Stimulated activated naive CD8-positive, alpha-beta T cell treated with anti-CD3 and anti-CD28 coated beads, Interleukin-15, amount 100 ng/mL, for 72 hours (primary cell): ENCODE measurements around the gene SLC38A10.
"Not testable (repeated sequence)": the region's sequence is repeated elsewhere in the genome, so short reads cannot be mapped to it uniquely, and the experiment has no call there.

Experiments used
- ATAC-seq: fragments of 150-1000 bp; cut with Tn5 transposase; 2 replicates; pipeline ENCODE4 v1.10.0; 2021; ENCODE audit warnings: mild to moderate bottlenecking, moderate library complexity
- DNase-seq, 2 donors: peaks; one replicate each; pipeline ENCODE4 v3.0.0; 2021 to 2022
- H3K27ac Mint-ChIP-seq, 2 donors: one replicate each; pipeline ENCODE4 v1.8.0; 2022; ENCODE audit warnings: mild to moderate bottlenecking in 2 of 2, mixed read lengths in 2 of 2, moderate library complexity in 2 of 2
- H3K27me3 Mint-ChIP-seq: one replicate; pipeline ENCODE4 v1.8.0; 2022; ENCODE audit warnings: mixed read lengths
- H3K4me1 Mint-ChIP-seq: one replicate; pipeline ENCODE4 v1.8.0; 2022; ENCODE audit warnings: mild to moderate bottlenecking, mixed read lengths
- H3K4me3 Mint-ChIP-seq, 2 donors: one replicate each; pipeline ENCODE4 v1.8.0; 2022; ENCODE audit warnings: mild to moderate bottlenecking in 2 of 2, mixed read lengths in 2 of 2, moderate library complexity in 1 of 2
- H3K9me3 Mint-ChIP-seq, 2 donors: one replicate each; pipeline ENCODE4 v1.8.0; 2022; ENCODE audit warnings: mixed read lengths in 2 of 2

The SLC38A10 gene

DNA sequence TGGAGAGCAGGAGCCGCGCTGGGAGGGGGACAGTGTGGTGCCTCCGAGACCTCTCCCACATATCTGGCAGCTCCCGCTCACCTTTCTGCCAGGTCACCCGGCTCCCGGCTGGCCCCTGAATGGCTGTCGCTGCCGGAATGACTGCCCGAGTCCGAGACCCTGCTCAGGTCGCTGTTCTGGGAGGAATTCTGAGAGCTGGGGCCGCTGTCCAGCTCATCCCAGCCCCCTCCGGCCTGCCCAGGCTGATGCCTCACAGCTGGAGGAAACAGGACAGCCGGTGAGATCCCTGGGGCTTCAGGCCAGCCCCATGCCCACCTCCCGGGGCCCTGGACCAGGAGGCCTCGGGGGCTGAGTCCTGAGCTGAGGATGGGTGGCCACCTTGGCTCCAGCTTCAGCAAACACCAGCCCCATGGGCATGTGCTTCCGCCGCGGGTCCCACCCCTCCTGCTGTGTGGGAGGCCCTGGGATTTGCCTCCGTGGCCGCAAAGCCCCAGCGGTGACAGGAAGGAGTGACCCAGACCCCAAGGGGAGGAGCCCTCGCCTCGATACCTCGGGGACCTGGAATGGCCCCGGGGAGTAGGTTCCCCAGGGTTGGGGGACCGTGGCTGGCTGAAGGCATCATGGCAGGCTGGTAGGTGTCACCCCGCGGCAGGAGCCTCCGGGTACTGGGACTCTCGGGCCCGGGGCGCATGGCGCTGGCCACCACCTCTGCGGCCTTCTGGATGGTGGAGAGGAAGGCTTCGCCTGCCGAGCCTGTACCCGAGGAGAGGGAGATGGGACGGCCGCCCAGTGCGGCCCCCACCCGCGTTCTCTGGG lies 63.1 kb downstream of the SLC38A10 start:
- Mint-ChIP-seq H3K9me3 (no peaks in the 10 kb centered on the region), H3K4me3 (no peak overlapping the region), H3K27me3 (no peaks in the 10 kb centered on the region), H3K4me1 (peaks cover 34% of the 10 kb centered on the region), H3K27ac (no peak overlapping the region)
- ATAC-seq (no peak), DNase-seq (no peak)

DNA sequence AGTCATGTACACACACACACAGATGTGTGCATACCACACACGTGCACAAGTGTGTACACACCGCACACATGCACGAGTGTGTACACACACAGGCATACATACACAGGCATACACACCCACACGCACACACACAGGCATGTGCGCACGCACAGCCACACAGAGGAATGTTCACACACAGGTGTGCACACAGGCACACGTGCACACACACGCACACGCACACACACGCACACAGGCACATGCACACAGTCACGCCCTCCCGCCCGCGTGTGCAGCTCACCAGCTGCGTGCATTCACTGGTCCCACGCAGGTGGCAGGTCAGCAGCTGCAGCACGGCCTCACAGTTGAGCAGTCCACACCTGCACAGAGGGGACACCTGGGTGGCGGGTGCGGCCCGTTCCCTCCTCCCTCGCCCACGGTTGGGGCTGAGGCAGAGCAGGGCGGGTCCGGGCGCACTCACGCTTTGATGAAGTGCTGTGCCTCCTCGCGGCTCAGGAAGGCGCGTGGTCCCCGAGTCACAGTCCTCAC lies 63.9 kb downstream of the SLC38A10 start:
- peaks cover 26% of the 10 kb centered on the region for H3K4me1 Mint-ChIP-seq
- H3K9me3 Mint-ChIP-seq, result no peaks in the 10 kb centered on the region
- DNase-seq (no peak), ATAC-seq (no peak)
- H3K27ac Mint-ChIP-seq, result no peak overlapping the region
- no peak overlapping the region for H3K4me3 Mint-ChIP-seq
- no peaks in the 10 kb centered on the region for H3K27me3 Mint-ChIP-seq

DNA sequence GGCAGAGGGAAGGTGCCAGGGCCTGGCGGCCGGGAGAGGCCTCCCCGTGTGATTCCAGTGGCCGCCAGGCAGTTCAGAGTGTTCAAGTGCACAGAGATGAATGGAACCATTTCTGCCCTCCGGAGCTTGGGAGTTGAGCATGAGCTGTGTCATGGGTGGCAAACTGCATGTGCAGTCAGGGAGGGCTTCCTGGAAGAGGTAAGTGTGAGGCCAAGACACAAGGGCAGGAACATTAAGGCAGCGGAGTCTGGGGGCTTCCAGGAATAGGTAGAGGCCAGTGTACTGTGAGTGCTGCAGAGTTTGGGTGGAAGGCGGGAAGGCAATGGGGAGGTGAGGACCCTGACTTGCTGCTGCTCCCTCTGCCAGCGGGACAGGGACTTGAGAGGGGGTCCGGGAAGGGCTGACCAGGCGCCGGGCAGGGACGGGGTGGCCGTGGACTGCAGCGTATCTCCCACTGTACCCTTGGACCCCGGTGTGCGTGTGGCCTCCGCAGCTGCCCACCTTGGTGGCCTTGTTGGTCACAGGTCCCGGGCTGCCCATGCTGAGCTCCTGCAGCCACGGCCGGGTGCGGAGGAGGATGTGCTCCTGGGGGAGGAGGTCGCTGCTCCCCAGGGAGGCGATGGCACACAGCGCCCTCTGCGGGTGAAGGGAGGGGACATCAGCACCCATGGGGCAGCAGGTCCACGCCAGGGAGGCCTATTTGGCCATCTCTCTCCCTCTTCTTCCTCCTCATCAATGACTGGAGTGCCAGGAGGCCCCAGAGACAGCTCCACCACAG lies 64.9 kb downstream of the SLC38A10 start:
- Mint-ChIP-seq H3K27me3 (no peaks in the 10 kb centered on the region), H3K9me3 (no peaks in the 10 kb centered on the region), H3K4me3 (no peak overlapping the region), H3K4me1 (peaks cover 17% of the 10 kb centered on the region), H3K27ac (peak overlapping the region in 1 of 2 donors; percentile 58)
- DNase-seq (no peak), ATAC-seq (no peak)

DNA sequence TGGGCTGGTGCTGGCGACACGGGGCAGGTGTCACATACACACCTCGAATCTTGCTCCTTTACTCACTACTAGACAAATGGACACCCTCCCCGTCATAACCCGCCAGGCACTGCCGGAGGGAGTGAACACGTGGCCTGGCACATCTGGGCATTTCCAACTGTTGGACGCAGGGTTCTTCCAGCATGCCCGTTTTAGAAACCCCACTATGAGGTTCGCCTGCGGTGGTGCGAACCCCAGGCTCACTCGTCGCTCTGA lies 65.5 kb downstream of the SLC38A10 start:
- H3K4me1 Mint-ChIP-seq, result peaks cover 10% of the 10 kb centered on the region
- H3K27me3 Mint-ChIP-seq, result no peaks in the 10 kb centered on the region
- H3K4me3 Mint-ChIP-seq, result no peak overlapping the region
- H3K27ac Mint-ChIP-seq, result no peak overlapping the region
- DNase-seq, result no peak
- no peak for ATAC-seq
- no peaks in the 10 kb centered on the region for H3K9me3 Mint-ChIP-seq

DNA sequence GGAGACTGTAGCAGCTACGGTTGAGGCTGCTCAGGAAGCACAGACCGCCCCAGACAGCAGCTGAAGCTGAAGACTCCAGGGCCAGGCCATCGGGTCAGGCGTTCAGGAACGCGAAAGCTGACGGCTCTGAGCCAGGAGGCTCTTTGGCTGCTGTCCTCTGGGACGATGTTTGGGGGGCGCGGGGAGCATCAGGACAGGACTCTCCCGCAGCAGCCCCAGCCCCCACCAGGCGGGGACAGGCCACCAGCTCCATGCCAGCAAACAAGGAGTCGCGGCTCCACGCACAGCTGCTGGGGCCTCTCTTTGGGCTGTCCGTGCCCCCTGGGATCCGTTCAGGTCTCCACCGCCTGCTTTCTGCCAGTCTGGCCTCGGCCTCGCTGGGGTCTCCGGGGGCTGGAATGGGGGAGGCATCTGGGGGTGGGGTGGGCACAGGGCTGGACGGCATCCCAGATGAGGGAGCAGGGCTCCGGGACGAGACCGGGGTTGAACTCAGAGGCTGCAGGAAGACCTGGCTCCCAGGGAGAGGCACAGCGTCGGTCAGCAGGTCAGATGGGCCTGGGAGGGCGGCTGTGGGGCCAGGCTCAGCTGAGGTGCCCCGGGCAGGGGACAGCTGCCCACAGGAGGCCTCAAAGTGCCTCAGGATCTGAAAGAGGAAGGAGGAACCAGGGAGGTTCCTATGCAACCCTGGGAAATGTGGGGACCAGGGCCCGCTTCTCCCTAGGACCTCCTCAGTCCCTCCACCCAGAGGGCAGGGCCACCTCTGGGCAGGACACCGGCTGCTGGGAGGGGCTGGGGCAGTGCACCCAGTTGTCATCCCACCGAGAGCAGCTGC lies 66.1 kb downstream of the SLC38A10 start:
- Mint-ChIP-seq H3K27ac (no peak overlapping the region), H3K27me3 (no peaks in the 10 kb centered on the region), H3K4me3 (no peak overlapping the region), H3K9me3 (no peaks in the 10 kb centered on the region), H3K4me1 (peaks cover 9% of the 10 kb centered on the region)
- ATAC-seq, result no peak
- DNase-seq, result no peak

DNA sequence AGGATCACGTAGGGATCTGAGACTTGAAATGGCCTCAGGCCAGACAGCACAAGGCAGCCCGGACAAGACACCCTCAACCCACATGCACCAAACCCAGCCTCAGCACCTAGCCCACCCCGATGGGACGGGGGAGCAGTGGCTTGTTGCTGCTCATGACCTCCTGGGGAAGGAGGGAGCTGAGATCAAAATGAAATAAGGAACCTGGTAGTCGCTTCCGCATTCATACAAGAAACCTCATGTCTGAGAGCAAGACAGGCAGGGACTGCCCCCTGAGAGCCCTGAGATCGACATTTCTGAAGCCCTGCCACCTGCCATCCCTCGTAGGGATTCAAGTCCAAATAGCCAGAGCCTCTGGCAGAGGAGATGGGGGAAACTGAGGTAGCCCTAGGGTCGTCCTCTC lies 66.7 kb downstream of the SLC38A10 start:
- ATAC-seq, result no peak
- no peaks in the 10 kb centered on the region for H3K27me3 Mint-ChIP-seq
- no peak overlapping the region for H3K27ac Mint-ChIP-seq
- peaks cover 15% of the 10 kb centered on the region for H3K4me1 Mint-ChIP-seq
- H3K9me3 Mint-ChIP-seq, result no peaks in the 10 kb centered on the region
- no peak overlapping the region for H3K4me3 Mint-ChIP-seq
- DNase-seq, result no peak

DNA sequence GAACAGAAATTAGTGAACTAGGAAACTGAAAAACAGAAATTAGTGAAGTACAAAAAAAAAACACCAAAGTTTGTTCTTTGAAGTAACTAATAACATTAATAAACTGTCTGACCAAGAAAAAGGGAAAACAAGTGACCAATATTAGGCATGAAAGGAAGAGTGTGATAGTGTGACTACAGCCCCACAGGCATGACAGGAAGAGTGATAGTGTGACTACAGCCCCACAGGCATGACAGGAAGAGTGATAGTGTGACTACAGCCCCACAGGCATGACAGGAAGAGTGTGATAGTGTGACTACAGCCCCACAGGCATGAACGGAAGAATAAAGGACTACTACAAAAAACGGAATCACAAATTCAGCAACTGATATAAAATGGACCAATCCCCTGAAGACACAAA lies 67.5 kb downstream of the SLC38A10 start:
- DNase-seq, H3K9me3 Mint-ChIP-seq, H3K27ac Mint-ChIP-seq, H3K4me3 Mint-ChIP-seq, H3K27me3 Mint-ChIP-seq, ATAC-seq: not testable (repeated sequence)
- peaks cover 18% of the 10 kb centered on the region for H3K4me1 Mint-ChIP-seq

DNA sequence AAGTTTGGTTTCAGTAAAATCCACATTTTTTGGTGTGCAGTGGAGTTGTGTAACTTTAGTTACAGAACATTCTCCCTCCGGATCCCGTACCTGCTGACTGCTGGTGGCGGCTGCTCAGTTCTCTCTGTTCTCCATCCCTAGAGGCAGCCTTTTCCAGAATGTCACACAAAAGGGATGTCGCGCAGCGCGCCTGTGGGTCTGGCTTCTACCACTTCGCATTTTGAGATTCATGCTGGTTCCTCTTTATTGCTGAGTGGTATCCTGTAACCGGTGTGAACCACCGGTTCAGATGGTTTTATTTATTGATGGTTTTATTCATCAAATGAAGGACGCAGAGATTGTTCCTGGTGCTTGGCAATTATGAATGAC lies 71.4 kb downstream of the SLC38A10 start:
- Mint-ChIP-seq H3K27me3 (no peaks in the 10 kb centered on the region), H3K9me3 (no peaks in the 10 kb centered on the region), H3K4me1 (peaks cover 29% of the 10 kb centered on the region), H3K4me3 (peak overlapping the region; percentile 79 to 80), H3K27ac (peak overlapping the region in 1 of 2 donors; percentile 74)
- DNase-seq (no peak), ATAC-seq (no peak)

DNA sequence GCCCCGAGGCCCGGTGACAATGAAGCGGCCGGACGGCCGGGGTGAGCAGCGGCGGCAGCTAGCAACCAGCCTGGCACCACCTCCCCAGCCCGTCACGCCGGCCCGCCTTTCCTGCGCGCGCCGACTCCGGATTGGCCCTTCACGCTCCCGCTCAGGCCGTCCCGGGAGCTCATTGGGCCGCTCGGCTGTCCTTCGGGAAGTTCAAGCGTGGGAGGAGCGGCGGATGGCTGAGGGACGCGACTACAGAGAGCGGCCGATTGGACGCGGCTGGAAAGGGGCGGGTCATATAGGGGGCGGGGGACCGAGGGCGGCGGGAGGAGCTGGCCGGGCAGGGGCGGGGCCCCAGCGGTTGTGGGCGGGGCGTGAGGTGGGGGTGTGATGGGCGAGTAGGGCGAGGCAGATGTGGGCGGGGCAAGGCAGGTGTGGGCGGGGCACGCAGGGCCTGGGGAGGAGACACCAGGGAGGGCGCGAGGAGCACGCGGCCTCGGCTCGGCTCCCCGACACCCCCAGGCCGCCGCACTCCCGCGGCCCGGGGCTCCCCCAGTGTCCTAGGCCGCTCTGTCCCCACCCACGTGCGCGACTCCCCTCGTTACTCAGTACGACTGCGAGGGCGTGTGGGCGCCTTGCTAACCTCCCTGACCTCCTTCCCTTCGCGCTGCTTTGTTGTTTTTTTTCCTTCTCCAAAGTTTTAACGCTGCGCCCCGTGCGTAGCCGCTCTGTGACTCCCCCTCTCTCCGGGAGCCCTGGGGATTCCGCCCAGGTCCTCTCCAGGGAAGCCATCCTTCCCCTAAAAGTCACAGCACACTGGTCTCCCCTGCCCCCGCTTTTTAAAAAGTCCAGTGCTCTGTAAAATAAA lies 72.0 kb downstream of the SLC38A10 start, which contains the start of gene CEP131:
Gene CEP131 (minus strand): TSS at position 60 of the 856 bp plus-strand sequence. CDS start 2,909 bp downstream, outside the sequence.
- peaks cover 28% of the 10 kb centered on the region for H3K4me1 Mint-ChIP-seq
- no peaks in the 10 kb centered on the region for H3K27me3 Mint-ChIP-seq
- ATAC-seq (peak; percentile 97), DNase-seq (peak; percentile 99 to 100)
- no peaks in the 10 kb centered on the region for H3K9me3 Mint-ChIP-seq
- peak within 1 kb of the TSS; percentile 79 to 84 for H3K4me3 Mint-ChIP-seq
- peak within 1 kb of the TSS in 1 of 2 donors; percentile 60 for H3K27ac Mint-ChIP-seq

DNA sequence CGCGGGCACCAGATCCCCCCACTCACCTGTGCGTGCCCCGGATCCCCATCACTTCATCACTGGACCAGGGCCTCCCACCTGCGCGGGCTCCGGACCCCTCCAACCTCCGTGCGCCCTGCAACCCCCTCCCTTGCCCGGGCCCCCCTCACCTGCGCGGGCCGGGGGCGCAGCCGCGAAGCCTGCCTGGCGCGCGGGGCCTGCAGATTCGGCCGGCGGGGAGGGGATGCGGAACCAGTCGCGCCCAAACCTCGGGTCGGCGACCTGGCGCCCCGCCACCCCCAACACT lies 72.5 kb downstream of the SLC38A10 start:
- no peaks in the 10 kb centered on the region for H3K9me3 Mint-ChIP-seq
- peaks cover 22% of the 10 kb centered on the region for H3K4me1 Mint-ChIP-seq
- H3K27ac Mint-ChIP-seq, result peak overlapping the region in 1 of 2 donors; percentile 60
- peak overlapping the region; percentile 71 to 84 for H3K4me3 Mint-ChIP-seq
- H3K27me3 Mint-ChIP-seq, result no peaks in the 10 kb centered on the region
- DNase-seq (no peak), ATAC-seq (peak; percentile 8)

DNA sequence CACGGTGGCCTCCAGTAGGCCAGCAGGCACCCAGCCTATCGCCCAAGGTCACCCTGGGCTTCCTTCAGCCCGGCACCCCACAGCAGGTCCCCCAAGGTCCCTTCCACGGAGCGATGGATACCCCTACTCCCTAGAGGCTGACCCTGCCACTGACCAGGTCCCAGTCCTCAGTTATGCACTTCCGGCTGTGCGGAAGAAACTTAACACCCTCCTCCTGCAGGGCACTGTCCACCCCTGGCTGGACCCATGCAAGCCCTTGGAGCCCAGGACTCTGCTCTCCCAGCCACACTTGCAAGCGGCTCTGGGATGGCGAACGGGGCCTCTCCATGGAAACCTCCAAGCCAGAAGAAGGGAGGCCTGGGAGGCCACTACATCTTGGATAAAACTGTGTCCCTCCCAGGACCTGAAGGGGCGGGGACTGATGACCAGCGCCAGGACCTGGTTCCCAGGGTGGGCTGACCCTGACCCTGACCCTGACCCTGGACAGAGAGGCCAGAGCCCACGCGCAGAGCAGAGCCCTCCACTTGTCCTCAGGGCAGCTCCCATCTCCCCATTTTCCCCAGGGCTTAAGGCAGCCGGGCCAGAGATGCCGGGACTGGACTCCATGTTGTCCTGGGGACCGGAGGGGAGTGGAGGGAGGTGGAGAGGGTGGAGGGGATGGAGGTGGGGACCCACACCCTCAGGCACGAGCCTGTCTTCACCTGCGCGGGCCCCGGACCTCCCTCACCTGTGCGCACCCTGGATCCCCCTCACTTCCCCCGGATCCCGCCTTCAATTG lies 73.1 kb downstream of the SLC38A10 start:
- H3K9me3 Mint-ChIP-seq, result no peaks in the 10 kb centered on the region
- DNase-seq (no peak), ATAC-seq (peak; percentile 2)
- peak overlapping the region; percentile 71 to 84 for H3K4me3 Mint-ChIP-seq
- H3K4me1 Mint-ChIP-seq, result peaks cover 22% of the 10 kb centered on the region
- no peaks in the 10 kb centered on the region for H3K27me3 Mint-ChIP-seq
- no peak overlapping the region for H3K27ac Mint-ChIP-seq

DNA sequence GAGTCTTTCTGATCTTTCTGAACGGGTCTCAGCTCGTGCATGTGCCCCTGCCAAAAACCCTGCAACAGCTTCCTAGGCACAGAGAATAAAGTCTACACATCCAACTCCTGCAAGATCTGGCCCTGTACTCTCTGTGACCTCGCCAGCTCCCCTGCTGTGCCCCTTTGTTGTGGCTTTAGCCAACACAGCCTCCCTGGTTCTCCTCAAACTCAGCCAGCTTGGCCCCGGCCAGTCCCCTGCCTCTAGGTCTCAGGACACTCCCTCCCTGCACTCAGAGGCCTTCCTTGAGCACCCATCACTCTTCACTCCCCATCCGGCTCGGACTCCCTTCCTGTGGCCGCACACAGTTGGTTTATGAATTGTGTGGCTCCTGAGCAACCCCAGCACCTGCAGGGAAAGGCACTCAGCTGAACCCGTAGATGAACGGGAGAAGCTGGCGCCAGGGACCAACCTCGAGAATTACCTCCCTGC lies 73.7 kb downstream of the SLC38A10 start:
- Mint-ChIP-seq H3K27ac (no peak overlapping the region), H3K27me3 (no peaks in the 10 kb centered on the region), H3K9me3 (no peaks in the 10 kb centered on the region), H3K4me3 (peak overlapping the region; percentile 30 to 35), H3K4me1 (peaks cover 26% of the 10 kb centered on the region)
- ATAC-seq (no peak), DNase-seq (no peak)

DNA sequence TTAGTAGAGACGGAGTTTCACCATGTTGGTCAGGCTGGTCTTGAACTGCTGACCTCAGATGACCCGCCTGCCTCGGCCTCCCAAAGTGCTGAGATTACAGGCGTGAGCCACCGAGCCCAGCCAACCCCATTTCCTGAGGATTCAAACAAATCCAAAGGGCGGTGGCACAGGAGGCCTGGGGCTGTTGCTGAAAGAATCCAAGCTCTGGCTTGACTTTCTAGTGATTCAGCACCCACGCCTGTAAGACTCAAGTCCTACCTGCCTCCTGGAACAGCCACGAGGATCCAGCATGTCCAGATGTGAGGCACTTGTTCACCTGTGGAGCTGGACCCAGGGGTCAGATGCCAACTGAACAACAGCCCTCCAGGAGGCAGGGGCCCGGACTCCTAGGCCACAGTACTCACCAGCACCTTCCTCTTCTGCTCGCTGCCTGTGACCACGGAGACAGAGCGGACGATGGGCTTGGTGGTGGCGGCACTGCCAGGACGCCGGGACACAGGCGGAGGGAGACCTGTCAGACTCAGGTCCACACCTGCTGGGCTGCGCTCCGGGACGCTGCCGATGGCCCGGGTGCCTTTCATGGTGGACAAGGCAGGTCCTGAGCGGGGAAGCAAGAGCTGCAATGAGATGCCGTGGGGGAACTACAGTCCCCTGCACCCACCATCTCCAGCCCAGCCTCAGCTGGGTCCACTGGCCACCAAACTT lies 75.5 kb downstream of the SLC38A10 start:
- DNase-seq (no peak), ATAC-seq (no peak)
- no peak overlapping the region for H3K27ac Mint-ChIP-seq
- no peaks in the 10 kb centered on the region for H3K9me3 Mint-ChIP-seq
- H3K4me1 Mint-ChIP-seq, result peaks cover 26% of the 10 kb centered on the region
- H3K4me3 Mint-ChIP-seq, result no peak overlapping the region
- no peaks in the 10 kb centered on the region for H3K27me3 Mint-ChIP-seq

DNA sequence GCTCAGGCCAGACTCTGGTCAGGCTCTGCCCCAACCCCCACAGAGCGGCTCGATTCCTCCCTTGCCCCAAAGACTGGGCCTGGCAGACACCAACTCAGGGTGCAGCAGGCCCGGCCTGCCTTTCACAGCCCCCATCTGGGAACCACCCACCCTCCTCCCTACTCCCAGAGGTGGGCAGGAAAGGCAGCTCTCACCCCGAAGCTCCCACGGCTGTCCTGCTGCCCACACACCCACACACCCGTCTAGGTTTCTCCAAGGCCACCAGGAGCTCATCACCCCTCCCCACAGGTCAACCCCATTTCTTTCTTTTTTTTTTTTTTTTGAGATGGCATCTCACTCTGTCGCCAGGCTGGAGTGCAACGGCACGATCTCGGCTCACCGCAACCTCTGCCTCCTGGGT lies 76.1 kb downstream of the SLC38A10 start:
- Mint-ChIP-seq H3K4me1 (peaks cover 26% of the 10 kb centered on the region), H3K27me3 (no peaks in the 10 kb centered on the region), H3K4me3 (no peak overlapping the region), H3K9me3 (no peaks in the 10 kb centered on the region), H3K27ac (peak overlapping the region in 1 of 2 donors; percentile 33)
- DNase-seq (no peak), ATAC-seq (no peak)
